ENCODE results near the gene IL16. TPM values are rescaled to one million over a fixed set of nuclear protein-coding genes. Genes with fewer than 3 reads are reported as not detected.

IL16 gene
- polyA plus RNA-seq, 2 of the 4 experiments (the other 2 are of a cell fraction) = 0.09 TPM; not detected in 1

GRCh38 chr15:81235276-81236123, 38.8 kb downstream of the IL16 start:
- ATAC-seq = no peak
- TF ChIP-seq FOSL2 (IDR thresholded peaks at IDR 0.05) (no peak), FOSL2 (CRISPR knock-in tag; IDR thresholded peaks at IDR 0.05) (no peak), MAZ (IDR thresholded peaks at IDR 0.05; ENCODE audit: borderline replicate concordance, low read depth, low read length) (no peak), KDM1A (IDR thresholded peaks at IDR 0.05; ENCODE audit: low read depth) (no peak), HOXA7 (CRISPR knock-in tag; IDR thresholded peaks at IDR 0.05) (no peak), BHLHE40 (IDR thresholded peaks at IDR 0.05; ENCODE audit: low read depth, low read length) (no peak), USF2 (IDR thresholded peaks at IDR 0.05) (no peak), POLR2A (IDR thresholded peaks at IDR 0.05; ENCODE audit: low read length) (no peak), SMC3 (IDR thresholded peaks at IDR 0.05) (no peak), EHMT2 (IDR thresholded peaks at IDR 0.05; ENCODE audit: low read depth) (no peak)
- H3K4me2 ChIP-seq = no peak overlapping the region
- H3K27ac ChIP-seq = no peak overlapping the region
- H3K9me3 ChIP-seq = no peaks in the 10 kb centered on the region
- ChIA-PET POLR2A (no interaction called here), CTCF (interaction anchor here (0.7 to 4.6 kb wide), 4 partner anchors 8 to 174 kb away, joined by 3 to 29 read pairs (median 3); no protein-coding TSS in a partner anchor)
- FAIRE-seq = no peak
- no peaks in the 10 kb centered on the region for H3K4me1 ChIP-seq
- H3K4me3 ChIP-seq = no peak overlapping the region
- no peak for DNase-seq (ENCODE audit: low read depth in 1 of 2, low spot score in 1 of 2)
- 28% methylated on average over 7 of the region's 7 CpGs for WGBS (ENCODE audit: missing lambda C conversion rate)

GRCh38 chr15:81239190-81239589, 42.5 kb downstream of the IL16 start:
- CTCF ChIA-PET = interaction anchor here (0.6 kb wide), 1 partner anchor 74 kb away, joined by 3 read pairs; no protein-coding TSS in a partner anchor
- no peak overlapping the region for H3K4me3 ChIP-seq
- no peak overlapping the region for H3K4me2 ChIP-seq

GRCh38 chr15:81242778-81243177, 46.1 kb downstream of the IL16 start:
- FAIRE-seq = no peak
- H3K4me2 ChIP-seq = no peak overlapping the region
- H3K4me1 ChIP-seq = no peaks in the 10 kb centered on the region
- WGBS (ENCODE audit: missing lambda C conversion rate) = 0% methylated on average over 1 of the region's 1 CpG
- no peak for ATAC-seq
- no peak for DNase-seq (ENCODE audit: low read depth in 1 of 2, low spot score in 1 of 2)
- ChIA-PET POLR2A (no interaction called here), CTCF (interaction anchor here (1.0 to 3.1 kb wide), 2 partner anchors 15 to 23 kb away, joined by 3 to 20 read pairs; no protein-coding TSS in a partner anchor)
- no peak overlapping the region for H3K4me3 ChIP-seq
- peaks cover 7% of the 10 kb centered on the region; the same call in 1 of the 3 replicates for H3K9me3 ChIP-seq
- H3K27ac ChIP-seq = no peak overlapping the region
- TF ChIP-seq ATOH8 (CRISPR knock-in tag; IDR thresholded peaks at IDR 0.05; ENCODE audit: low read depth) (no peak), CEBPB (IDR thresholded peaks at IDR 0.05) (no peak), MAX (IDR thresholded peaks at IDR 0.05) (no peak), SREBF2 (IDR thresholded peaks at IDR 0.05) (no peak), NPAS2 (CRISPR knock-in tag; IDR thresholded peaks at IDR 0.05; ENCODE audit: borderline replicate concordance) (no peak), HMGXB4 (CRISPR knock-in tag; IDR thresholded peaks at IDR 0.05; ENCODE audit: borderline replicate concordance) (no peak), FOSL2 (IDR thresholded peaks at IDR 0.05) (no peak), FOSL2 (CRISPR knock-in tag; IDR thresholded peaks at IDR 0.05) (no peak), JUNB (IDR thresholded peaks at IDR 0.05) (no peak), ZNF302 (CRISPR knock-in tag; IDR thresholded peaks at IDR 0.05) (no peak)

More at GRCh38 chr15:81239190-81239589, 42.5 kb downstream of the IL16 start:
- H3K4me1 ChIP-seq = no peaks in the 10 kb centered on the region
- H3K9me3 ChIP-seq = peaks cover 7% of the 10 kb centered on the region; the same call in 1 of the 3 replicates
- POLR2A ChIA-PET = no interaction called here
- FAIRE-seq (no peak), DNase-seq (ENCODE audit: low read depth in 1 of 2, low spot score in 1 of 2) (no peak), ATAC-seq (no peak)
- H3K27ac ChIP-seq = no peak overlapping the region
- no peak for TF ChIP-seq NPAS2 (CRISPR knock-in tag; IDR thresholded peaks at IDR 0.05; ENCODE audit: borderline replicate concordance)
- TF ChIP-seq BHLHE40 (IDR thresholded peaks at IDR 0.05; ENCODE audit: low read depth, low read length) = no peak
- no peak for TF ChIP-seq ZC3H11A (IDR thresholded peaks at IDR 0.05)
- TF ChIP-seq POLR2AphosphoS2 (conservative IDR thresholded peaks at IDR 0.05; ENCODE audit: low read length) = no peak
- TF ChIP-seq RCOR1 (IDR thresholded peaks at IDR 0.05; ENCODE audit: low read depth, low read length) = no peak
- no peak for TF ChIP-seq ZFP36 (IDR thresholded peaks at IDR 0.05; ENCODE audit: borderline replicate concordance, partially characterized antibody)
- no peak for TF ChIP-seq ZNF302 (CRISPR knock-in tag; IDR thresholded peaks at IDR 0.05)
- no peak for TF ChIP-seq BCL3 (IDR thresholded peaks at IDR 0.05)
- no peak for TF ChIP-seq CBX8 (IDR thresholded peaks at IDR 0.05)
- no peak for TF ChIP-seq MYC (IDR thresholded peaks at IDR 0.05; ENCODE audit: borderline replicate concordance, low read length)
- no peak for TF ChIP-seq HOXB5 (CRISPR knock-in tag; IDR thresholded peaks at IDR 0.05)
- TF ChIP-seq NR3C1 (IDR thresholded peaks at IDR 0.05) = no peak
- no peak for TF ChIP-seq MAX (IDR thresholded peaks at IDR 0.05)
- TF ChIP-seq EP300 (IDR thresholded peaks at IDR 0.05) = no peak
- no peak for TF ChIP-seq SREBF2 (IDR thresholded peaks at IDR 0.05)
- TF ChIP-seq RAD21 (conservative IDR thresholded peaks at IDR 0.05 in 1 of 2, IDR thresholded peaks at IDR 0.05 in 1 of 2) = no peak
- TF ChIP-seq POLR2A (IDR thresholded peaks at IDR 0.05; ENCODE audit: low read length) = no peak
